GM15510 (cell line): Measurements from ENCODE around the gene RAVER2.

Experiments used
- POLR2A ChIP-seq: IDR thresholded peaks from 3 replicates; pipeline ENCODE4 v1.6.1; 2011; ENCODE audit warnings: borderline replicate concordance; ENCODE audit not compliant: insufficient read length; ENCODE audit errors: extremely low read depth

RAVER2 gene

DNA sequence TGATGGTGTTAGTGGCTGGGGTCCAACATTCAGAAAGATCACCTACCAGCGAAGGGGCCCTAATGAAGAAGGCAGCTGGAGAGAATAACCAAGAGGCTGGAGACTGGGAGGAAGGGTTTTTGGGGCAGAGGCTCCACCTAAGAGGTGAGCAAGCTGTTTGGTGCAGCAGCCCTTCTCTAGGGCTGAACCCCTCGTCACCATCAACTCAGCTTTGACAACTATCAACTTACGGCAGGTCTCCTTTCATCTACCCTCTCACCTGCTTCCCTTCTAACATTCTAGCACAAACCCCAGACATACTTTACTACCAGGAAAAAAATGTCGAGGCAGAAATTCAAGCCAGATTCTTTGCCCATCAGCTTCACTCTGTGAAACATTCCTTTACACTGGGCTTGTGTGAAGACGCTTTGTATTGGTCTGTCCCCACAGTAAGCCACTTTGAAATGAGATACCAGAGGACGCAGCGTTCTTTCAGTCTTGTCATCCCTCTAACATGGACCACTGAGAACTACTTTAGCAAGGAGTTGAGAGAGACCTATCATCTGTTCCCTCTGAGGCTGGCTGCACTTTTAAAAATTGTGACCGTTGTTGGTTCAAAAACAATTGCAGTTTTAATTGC lies 84.6 kb downstream of the RAVER2 start:
- TF ChIP-seq POLR2A = no peak

DNA sequence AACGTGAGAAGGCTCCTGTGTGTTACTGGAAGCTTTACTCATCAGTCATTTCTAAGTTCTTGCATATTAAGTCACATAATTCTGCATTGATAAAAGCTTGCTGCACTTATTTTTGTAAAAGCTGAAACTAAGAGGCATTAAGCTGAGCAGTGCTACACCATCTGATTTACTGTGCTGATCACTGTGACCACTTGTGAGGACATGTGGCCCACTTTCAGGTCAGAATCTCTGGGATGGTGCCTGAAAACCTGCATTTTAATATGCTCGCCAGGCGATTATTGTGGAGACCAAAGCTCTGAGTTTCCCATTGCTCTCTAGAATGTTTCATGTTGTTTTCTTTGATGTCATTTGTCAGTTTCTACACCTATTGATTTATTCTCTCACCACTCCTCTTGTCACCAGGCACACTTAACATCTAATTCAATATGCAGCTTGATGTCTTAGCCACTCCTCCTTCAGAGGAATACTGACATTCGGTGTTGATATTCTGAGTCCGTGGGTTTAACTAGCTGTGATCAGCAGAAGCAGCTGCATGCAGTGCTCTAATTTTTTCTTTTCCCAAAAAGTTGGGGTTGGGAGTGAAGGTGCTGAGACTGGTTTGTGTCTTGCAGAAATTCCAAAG lies 85.3 kb downstream of the RAVER2 start:
- TF ChIP-seq POLR2A = no peak

DNA sequence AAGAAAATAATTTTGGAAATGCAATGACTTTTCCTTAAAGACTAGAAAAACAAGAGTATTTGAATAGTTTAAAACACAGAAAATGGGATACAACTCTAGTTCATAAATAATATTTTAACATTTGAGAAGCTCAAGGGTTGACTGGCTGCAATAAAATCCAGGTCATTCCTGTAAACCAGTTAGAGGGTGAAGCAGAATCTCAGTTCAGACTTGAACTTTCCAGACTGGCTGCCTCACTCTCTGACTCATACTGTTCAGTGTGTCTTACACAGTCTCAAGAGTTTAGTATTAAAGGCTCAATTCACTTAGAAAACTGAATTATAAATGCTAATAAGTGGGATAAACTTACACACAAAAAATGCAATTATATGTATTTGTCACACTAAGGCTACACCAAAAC lies 89.9 kb downstream of the RAVER2 start:
- TF ChIP-seq POLR2A = no peak

DNA sequence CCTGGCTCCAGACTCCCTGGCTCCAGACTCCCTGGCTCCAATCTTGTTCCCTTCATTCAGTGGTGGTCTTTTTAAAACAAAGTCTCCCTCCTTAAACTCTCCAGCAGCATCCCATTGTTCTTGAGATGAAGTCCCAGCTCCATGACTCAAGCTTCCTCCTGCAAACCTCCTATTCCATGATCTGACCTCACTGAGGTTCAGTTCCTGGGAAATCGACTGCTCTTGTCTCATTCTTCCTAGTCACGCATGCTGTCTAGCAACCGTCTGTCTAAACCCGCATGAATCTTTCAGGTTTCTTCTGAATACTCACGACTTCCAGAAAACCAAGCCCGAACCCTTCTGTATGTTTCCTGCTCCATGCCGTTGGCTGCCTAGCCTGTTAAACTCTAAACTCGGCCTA lies 91.9 kb downstream of the RAVER2 start:
- TF ChIP-seq POLR2A = no peak

DNA sequence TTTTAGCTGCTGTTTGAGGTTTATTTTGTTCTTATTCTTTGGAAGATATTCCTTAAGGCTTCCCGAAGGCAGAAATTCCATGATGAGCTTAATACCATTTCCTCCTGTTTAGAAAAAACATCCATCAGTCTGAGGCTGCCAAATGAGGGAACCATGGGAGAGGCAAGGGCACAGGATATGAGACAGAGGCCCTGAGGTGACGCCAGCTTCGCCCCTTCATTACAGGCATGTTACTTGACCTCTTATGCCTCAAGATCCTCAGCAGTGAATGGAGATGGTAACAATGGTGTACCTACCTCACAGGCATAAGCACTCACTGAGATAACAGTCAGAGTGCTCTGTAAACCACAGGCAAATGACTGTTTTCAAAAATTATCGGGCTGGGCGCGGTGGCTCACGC lies 93.6 kb downstream of the RAVER2 start:
- no peak for TF ChIP-seq POLR2A

DNA sequence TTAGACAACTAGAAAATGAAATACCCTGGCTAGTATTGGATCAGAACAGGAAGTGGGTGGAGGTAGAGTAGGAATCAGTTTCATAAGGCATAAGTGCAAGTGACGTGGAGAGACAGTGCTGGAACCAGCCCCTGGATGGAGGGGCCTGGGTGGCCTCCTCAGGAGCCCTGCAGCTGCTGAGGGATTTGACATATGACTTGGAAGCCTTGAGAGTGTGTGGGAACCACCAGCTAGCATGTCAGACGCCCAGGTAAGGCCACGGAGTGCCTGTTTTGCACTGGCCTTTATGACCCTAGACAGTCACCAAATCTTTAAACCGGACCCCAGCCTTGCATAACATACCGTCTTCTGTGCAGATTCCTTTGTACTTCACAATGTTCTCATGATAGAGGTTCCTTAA lies 94.4 kb downstream of the RAVER2 start:
- no peak for TF ChIP-seq POLR2A

DNA sequence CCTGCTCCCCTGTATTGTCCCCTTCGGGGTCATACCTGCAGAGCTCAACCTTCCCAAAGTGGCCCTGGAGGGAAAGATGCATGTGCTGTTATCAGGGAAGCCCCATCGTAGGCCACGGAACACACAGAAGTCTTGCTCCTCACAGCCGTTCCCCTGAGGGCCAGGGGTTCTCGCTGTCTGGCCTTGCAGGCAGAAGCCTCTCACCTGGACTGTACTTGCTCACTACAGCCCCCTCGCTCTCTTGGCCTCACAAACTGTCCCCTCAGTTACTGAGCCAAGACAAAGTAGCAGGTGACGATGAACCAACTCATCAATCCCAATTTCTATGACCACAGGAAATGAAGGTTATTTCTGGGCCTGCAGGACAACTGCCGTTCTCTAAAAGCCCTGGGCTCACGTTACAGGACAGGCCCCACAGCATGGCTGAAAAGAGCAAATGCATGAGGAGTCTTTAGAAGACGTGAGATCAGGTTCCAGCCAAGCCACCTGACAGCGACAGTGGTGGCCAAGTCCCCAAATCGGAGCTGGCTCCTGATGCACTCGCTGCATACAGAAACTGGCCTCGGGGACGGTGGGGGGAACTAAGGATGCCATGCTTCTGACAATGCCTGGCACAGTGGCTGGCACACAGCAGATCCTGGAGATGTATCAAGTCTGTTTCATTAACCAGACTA lies 95.0 kb downstream of the RAVER2 start:
- TF ChIP-seq POLR2A = no peak

DNA sequence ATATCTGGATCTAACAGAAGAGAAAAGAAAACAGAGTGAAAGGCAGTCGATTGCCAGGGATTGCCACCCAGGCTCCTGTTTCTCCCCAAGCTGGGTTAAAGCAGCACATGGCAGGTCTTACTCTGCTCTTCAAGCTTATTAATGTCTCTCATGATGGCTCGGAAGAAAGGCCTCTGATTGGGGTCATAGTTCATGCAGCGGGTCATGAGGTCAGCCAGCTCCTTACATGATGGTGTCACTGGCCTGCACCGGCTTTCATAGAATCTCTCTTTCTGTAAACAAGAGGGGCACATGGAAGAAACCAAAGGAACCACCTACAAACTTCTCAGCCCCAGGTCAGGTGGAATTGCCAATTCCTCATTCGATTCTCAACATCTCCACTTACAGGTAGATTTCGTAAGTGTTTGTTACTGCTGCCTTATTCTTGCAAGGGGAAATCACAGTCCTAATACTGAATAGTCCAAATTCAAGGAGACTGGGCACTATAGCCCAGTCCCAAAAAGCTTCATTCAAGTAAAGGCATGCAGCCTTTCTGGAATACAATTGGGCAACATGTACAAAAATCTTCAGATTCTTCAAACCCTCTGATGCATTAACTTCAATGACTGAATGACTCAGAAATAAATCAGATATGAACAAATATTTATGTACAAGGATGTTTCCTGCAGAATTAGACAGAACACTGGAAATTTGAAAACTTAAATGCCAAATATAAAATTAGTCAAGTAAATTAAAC lies 96.6 kb downstream of the RAVER2 start:
- TF ChIP-seq POLR2A = no peak

DNA sequence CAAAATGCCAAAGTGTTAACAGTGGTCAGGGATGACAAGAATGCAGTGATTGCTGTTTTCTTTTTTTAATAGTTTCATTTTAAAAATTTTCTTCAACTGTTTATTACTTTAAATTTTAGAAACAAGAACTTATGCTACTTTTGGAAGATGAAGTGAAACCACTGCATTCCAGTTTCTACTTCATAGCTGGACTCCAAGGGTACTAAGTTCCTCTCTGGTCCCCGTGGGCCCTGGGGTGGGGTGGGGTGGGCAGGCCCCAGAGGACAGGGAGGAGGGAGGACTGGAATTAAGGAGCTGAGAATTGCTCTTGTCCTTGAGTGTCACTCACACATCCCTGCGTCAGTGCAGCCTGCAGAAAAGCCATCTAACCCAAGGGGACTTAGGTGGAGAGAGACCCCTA lies 97.3 kb downstream of the RAVER2 start:
- no peak for TF ChIP-seq POLR2A

DNA sequence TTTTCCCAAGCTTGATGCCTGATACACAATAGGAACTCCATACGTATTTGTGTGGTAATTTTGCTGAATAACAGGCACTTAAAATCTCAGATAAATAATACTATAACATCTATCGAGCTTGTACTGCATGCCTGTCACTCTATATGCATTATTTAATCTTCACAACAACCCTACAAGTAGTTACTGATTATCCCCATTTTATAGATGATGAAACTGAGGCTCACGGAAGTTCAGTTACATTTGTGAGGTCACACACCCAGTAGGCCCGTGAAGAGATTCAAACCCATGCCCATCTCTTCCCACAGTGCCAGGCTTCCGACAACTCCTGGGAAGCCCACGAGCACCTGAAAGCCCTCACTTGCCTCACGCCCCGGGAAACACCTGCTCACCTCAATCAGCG lies 98.8 kb downstream of the RAVER2 start:
- no peak for TF ChIP-seq POLR2A

DNA sequence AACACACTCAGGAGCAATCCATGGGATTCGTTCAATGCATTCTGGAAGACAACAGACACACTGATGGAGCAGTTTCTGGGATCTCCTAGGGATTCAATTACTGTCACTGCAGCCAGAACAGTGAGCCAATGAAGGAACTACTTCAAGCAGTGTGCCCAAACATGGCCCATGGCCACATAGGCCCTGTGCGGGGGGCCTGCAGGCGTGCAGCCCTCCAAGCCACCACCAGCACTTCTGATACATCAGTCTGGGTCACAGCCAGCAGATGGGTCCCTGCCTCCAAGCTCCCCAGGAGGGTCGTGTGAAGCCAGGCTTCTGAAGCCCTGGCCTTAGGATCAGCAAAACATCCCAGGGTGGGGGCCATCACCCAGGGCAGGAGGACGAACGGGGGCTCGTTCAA lies 99.3 kb downstream of the RAVER2 start:
- no peak for TF ChIP-seq POLR2A

DNA sequence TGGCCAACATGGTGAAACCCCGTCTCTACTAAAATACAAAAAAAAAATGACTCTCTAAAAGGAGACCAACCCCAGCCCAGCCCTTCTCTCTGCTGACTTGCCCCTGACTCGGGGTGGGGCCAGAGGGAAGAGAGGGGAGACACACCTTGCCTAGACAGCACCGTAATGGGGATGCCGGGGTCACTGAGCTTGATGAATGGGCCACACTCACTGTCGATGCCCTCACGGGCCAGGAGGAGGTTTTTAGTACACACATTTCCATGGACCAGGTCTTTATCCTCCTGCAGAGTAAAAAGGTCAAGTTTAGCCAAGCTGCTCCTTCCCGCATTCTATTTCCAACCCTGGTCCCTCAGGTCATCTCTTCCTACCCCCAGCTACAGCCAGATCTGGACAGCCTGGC lies 99.7 kb downstream of the RAVER2 start:
- no peak for TF ChIP-seq POLR2A

DNA sequence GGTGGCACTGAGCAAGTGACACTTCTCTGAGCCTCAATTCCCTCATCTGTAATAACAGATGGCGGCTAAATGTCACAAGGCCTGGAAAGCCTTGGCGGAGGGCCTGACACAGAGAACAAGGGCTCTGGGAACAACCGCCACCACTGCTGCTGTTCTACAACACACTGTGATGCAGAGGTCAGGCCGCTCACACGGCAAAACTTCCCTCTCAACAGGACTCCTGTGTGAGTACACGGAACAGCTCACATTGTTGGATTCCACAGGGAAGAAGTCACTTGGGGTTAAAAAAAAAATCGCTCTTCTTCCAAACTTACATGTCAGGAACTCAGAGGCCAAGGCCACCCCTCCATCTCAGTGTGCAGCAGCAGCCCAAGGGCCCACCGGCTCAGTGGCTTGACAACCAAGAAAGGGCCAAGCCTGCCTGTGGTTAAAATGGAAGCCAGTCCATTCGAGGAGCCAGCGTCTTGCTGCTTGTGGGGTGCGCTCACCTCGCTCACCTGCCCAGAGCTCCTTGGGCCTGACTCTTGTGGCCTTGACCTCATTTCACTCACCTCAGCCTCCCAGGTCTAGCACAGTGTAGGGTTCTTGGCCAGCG lies 101.1 kb downstream of the RAVER2 start:
- TF ChIP-seq POLR2A = no peak

DNA sequence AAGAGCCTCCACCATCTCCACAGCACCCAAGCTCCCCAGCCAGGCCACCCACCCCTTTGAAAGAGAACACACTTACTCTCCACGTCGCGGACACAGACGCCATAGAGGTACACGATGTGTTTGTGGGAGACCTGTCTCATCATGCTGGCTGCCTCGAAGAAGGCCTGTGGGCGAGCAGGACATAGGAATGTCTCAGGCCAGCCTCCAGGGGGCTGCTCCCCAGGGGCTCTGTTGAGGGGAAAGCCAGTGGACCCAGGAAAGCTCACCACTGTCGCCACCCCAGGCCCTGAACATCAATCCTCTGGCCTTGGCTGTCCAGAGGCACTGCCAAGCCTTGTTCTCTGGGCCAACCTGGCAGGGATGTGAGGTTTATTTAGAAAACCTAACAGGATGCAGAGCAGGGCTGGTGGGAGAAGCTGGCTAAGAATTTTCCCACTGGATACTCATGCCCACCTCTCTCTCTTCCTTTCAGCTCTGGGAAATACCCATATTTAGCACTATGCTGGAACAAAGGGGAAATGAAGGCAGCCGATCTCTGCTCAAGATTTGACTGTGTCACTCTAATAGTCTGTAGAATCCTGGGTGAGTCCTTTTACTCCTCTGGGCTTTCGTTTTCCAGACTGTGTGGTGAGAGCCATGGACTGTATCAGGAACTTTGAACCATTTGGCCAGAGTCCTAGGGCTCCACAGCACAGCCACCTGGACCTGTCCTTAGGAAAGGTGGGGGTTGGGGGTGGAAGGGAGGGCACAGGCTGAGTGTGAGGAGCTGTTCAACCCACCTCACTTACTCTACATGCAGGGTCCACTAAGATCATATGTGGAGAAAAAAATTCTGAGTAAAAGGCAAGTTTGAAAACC lies 101.9 kb downstream of the RAVER2 start:
- TF ChIP-seq POLR2A = no peak

DNA sequence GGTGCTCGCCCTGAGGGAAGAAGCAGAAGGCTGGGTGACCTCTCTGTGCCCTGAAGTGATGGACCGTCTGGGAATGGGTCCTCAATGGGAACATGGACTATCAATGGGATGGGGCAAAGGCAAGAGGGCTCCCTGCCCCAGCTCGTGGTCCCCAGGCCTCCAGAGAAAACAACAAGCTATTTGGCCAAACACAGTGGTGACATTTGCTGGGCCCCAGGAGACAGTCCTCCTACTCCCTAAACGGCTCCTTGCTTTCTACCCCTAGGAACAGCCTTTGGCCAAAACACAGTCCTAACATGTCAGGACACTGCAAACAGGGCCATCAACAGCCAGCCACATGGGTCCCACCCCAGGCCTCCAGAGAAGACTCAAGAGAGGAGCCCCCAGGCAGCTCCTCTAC lies 102.8 kb downstream of the RAVER2 start:
- no peak for TF ChIP-seq POLR2A

DNA sequence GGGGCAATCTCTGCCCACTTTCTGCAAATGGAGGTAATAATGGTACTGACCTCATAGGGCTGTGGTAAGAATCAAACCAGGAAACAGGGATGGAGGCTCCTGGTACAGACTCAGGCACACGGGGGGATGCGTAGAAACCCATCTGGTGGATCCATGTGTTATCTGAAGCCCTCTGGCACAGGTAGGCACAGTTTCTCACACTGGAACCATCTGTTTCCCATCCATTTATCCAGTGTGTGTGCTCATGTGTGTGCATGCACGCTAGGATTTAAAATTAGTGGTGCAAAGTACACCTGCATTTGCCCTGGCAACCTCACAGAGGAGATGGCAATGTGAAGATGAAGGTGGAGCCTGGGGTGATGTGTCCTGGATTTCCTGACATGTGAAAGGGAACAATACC lies 103.3 kb downstream of the RAVER2 start:
- TF ChIP-seq POLR2A = no peak
